WI38 (cell line): ENCODE measurements around the gene NPR3.

Experiments used
- H3K4me3 ChIP-seq: 2 replicates; pipeline ENCODE4 v1.5.1; 2011; ENCODE audit warnings: low read depth, mild to moderate bottlenecking, control low read depth, low read length
- CTCF ChIP-seq: IDR thresholded peaks from 2 replicates; pipeline ENCODE4 v1.5.1; 2012; ENCODE audit warnings: low read depth, mild to moderate bottlenecking, control low read depth, low read length

The NPR3 gene

GRCh38 chr5:32754284-32754683 is 43.2 kb downstream of the NPR3 start:
- TF ChIP-seq CTCF, result no peak

GRCh38 chr5:32760091-32760509 is 49.0 kb downstream of the NPR3 start:
- no peak for TF ChIP-seq CTCF
- 0 out of 2 replicates have a peak overlapping the region, but pooled peaks have one; percentile 8 for H3K4me3 ChIP-seq

More at GRCh38 chr5:32754284-32754683, 43.2 kb downstream of the NPR3 start:
- no peak overlapping the region for H3K4me3 ChIP-seq

GRCh38 chr5:32765266-32765665 is 54.1 kb downstream of the NPR3 start:
- no peak overlapping the region for H3K4me3 ChIP-seq
- TF ChIP-seq CTCF, result no peak

- H3K4me3 ChIP-seq, result no peak overlapping the region
- TF ChIP-seq CTCF, result no peak
Observed at GRCh38 chr5:32767948-32768467, 56.9 kb downstream of the NPR3 start.

GRCh38 chr5:32769711-32770110 is 58.6 kb downstream of the NPR3 start:
- TF ChIP-seq CTCF, result no peak
- no peak overlapping the region for H3K4me3 ChIP-seq

GRCh38 chr5:32770444-32770843 is 59.3 kb downstream of the NPR3 start:
- no peak overlapping the region for H3K4me3 ChIP-seq
- no peak for TF ChIP-seq CTCF

- no peak for TF ChIP-seq CTCF
- no peak overlapping the region for H3K4me3 ChIP-seq
Observed at GRCh38 chr5:32771037-32771436, 59.9 kb downstream of the NPR3 start.
